Embryonic facial prominence (tissue), 1 donor: ENCODE results near the gene NFYC.

Source experiments
- DNase-seq: peaks from one replicate; pipeline ENCODE4 v3.0.0-alpha.2; 2016; ENCODE audit errors: extremely low spot score

The NFYC gene

GRCh38 chr1:40739455-40740008 lies 48.0 kb downstream of the NFYC start:
- no peak for DNase-seq

DNA sequence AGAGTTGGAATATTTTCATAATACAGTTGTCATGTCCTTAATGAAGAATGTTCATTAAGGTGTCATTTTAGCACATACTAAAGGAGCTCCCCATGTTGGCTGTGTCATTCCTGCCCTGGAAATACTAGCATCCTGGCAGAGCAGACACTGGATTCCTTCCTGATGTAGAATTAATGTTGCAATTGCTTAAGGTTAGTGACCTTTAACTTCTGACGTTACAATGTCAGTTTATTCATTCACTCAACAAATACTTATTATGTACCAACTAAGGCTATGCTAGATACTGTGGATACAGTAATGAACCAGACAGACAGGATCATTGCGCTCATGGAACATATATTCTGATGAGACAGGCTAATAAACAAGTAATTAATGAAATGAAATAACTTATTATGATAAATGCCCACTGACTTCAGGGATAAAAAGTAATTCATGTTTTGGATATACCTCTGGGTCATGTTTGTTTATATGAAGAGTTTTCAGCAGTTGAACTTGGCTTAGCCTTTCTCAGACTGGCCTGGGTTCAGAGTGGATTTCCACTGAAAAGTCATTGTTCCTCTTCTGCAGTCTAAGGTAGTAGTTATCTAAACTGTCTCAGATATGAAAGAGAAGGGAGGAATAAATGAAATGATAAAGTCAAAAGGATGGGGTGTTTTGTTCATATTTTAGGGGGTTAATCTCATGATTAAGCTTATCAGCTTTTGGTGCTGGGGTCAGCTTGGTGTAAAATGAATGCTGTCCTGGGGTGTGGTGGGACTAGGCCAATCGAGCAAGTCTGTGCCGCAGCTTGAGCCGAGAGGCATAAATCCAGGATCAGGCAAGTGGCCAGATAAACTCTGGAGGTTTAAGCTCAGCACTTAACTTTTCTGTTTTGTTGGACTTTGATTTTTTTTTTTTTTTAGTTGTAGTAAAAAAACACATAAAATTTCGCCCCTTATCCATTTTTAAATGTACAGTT lies 48.8 kb downstream of the NFYC start:
- no peak for DNase-seq

DNA sequence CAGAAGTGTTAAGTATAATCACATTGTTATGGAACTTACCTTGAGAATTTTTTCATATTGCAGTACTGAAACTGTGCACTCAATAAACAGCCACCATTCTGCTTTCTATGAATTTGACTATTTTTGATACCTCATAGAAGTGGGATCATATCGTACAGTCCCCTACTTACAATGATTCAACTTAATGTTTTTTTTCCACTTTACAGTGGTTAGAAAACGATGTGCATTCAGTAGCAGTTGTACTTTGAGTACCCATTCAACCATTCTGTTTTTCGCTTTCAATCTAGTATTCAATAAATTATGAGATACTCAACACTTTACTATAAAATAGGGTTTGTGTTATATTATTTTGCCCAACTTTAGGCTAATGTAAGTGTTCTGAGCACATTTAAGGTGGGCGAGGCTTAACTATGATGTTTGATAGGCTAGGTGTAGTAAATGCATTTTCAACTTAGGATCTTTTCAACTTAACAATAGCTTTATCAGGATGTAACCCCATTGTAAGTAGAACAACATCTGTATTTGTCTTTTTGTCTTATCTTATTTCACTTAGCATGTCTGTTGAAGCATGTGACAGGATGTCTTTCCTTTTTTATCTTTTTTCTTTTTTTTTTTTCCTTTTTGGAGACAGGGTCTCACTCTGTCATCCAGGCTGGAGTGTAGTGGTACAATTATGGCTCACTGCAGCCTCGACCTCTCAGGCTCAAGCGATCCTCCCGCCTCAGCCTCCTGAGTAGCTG lies 49.7 kb downstream of the NFYC start:
- no peak for DNase-seq

GRCh38 chr1:40742363-40743061 lies 51.0 kb downstream of the NFYC start:
- no peak for DNase-seq

- DNase-seq, result no peak
These were observed 51.9 kb downstream of the NFYC start for GRCh38 chr1:40743452-40743851.

DNA sequence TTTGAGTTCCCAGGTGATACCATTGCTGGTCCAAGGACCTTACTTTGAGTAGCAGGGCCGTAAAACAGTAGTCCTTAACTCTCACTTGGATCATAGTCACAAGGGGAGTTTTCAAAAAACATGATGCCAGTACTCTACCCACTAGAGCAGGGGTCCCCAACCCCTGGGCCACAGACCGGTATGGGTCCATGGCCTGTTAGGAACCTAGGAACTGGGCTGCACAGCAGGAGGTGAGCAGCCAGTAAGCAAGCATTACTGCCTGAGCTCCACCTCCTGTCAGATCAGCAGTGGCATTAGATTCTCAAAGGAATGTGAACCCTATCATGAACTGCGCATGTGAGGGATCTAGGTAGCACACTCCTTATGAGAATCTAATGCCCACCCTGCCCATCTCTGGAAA lies 52.4 kb downstream of the NFYC start:
- no peak for DNase-seq

DNA sequence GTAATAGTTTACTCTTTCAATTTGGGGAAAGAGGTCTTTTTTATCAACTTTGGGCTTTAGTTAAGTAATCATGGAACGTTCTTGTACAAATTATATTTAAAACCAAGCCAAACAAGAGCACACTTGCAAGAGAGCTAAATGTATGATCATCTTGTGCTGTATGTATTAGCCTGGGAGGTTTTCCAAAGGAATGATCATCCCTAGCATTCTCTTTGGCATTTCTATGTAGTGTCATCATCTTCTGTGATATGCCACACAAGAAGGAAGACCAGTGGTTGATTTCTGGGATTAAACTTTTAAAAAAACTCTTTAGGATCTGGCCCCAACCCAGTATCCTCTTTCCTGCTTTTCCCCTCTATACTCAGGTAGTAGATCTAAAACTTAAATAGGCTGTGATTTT lies 53.7 kb downstream of the NFYC start:
- DNase-seq, result no peak

DNA sequence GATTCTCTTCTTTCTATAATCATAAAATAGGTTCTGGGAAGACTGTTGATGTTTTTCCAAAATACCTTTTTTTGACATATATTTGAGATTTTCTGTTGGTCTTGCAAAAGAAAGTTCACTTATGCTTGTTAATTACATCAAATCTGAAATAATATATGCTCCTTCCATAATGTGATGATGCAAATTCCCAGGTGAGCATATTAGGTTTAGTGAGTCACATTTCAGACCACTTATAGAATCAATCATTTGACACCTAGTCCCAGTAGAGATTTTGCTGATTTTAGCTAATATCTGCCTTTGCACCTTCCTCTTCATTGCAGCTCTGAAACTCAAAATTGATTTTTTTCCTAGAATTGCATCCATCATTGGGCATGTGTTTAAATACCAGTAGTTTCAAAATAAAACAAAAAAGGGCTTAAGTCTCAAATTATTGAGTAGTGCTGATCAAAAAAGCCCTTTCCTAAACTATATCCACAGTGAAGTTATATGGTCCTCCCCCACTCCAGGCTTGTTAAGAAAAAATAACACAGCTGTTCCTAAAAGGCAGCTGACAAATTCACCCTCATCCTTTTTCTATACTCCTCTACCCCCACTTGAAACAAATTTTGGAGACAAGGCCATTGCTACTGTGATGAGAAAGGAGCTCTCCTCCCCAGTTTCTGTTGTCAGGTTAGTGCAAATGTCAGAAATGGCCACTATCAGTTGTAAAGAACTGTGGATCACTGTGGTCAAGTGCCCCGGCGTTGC lies 55.0 kb downstream of the NFYC start:
- no peak for DNase-seq

DNA sequence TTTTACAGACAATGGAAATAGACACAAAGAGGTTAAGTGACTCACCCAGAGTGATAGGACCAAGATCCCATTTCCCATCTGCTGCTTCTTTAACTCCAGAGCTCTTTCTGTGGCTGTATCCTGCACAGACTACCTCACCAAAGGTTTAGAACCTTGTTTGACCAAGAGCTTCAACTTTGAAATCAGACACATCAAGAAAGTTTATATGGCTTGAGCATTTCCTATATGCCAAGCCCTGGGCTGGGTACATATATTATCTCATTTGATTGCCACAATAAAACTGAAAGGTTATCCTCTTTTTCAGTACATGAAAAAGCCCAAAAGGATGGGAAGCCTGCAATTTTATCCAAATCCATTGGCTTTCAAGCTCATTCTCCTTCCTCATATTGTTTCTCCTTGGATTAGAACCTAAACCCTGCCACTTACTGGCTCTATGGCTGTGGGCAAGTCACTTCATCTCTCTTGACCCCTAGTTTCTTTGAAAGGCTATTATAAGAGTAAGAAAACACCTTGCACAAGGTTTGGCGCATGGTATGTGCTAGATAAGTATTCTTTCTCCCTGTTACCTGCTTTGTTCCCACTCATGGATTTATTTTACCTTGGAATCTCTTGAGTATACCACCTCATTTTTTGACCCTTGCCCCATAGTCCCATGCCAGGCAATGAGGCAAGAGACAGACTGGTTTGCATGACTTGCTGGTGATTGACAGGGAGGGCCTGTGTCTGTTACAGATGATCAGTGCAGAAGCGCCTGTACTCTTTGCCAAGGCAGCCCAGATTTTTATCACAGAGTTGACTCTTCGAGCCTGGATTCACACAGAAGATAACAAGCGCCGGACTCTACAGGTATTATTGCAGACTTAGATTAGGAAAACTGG lies 57.6 kb downstream of the NFYC start:
- no peak for DNase-seq

DNA sequence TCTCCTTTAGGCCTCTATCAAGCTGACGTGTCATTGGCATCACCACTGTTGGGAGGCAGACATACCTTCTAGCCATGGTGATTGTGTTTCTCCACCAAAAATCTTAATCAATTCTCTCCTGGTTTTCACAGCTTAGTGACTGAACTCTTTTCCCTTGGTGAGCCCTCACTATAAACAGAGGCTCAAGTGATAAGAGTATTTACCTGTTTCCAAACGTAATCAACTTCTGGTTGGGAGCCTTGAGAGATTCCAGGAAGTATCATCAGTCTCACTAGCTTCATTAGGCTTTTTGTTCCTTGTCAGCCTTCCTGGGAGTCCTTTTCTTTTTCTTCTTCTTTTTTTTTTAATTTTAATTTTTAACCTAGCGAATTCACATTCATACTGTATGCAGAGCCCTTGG lies 58.3 kb downstream of the NFYC start:
- no peak for DNase-seq

DNA sequence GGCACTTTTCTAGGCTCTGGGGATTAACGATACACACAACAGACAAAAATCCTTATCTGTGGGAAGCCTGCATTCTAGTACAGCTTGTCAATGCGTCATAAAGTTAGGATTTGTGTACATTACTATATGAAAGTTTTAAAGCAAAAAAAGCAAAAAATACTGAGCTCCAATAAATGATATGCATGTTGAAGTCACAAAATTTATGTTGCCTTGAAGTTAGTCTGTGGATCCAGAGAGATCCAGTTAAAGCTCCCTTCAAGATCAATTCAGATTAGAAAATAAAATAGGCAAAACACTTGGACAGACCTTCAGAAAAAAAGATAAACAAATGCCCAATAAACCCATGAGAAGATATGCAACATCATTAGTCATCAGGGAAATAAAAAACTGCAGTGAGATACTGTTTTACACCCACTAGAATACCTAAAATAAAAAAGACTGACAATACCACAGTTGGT lies 59.0 kb downstream of the NFYC start:
- no peak for DNase-seq

DNA sequence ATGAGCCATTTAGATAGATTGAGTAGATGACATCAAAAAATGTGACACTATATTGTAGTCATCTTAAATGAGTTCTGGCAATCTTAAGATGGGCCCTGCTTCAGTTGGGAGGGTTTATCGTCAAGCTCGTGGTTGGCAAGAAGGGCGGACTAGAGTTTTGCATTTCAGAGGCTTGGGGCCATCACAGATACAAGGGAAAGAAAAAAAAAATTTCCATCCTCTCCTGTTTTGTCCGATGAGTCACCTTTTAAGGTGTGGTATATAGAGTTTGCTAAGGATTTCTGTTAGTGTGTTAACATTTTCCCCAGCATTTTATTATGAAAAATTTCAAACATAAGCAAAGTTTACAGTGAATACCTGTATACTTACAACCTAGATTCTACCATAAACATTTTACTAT lies 60.3 kb downstream of the NFYC start:
- no peak for DNase-seq

GRCh38 chr1:40753142-40753882 lies 61.8 kb downstream of the NFYC start:
- no peak for DNase-seq

GRCh38 chr1:40754201-40754600 lies 62.7 kb downstream of the NFYC start:
- DNase-seq, result no peak

- no peak for DNase-seq
These were observed 63.6 kb downstream of the NFYC start for GRCh38 chr1:40755067-40755466.

DNA sequence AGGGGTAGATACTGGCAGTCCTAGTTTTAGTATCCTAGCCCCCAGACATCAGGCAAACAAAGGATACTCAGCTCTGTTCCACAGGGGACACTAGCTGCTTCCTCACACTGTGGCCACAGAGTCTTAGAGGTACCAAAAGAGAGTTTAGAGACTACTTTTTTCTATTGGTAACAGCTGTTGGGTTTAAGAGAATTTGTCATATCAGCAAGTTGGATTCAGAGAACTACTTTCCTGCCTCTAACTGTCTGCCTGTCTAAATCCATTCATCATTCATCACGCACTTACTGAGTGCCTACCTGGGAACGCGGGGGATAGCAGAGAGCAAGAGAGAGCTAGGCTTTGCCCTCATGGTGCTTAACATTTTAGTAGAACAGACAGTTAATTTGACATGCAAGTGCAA lies 65.0 kb downstream of the NFYC start:
- DNase-seq, result no peak

DNA sequence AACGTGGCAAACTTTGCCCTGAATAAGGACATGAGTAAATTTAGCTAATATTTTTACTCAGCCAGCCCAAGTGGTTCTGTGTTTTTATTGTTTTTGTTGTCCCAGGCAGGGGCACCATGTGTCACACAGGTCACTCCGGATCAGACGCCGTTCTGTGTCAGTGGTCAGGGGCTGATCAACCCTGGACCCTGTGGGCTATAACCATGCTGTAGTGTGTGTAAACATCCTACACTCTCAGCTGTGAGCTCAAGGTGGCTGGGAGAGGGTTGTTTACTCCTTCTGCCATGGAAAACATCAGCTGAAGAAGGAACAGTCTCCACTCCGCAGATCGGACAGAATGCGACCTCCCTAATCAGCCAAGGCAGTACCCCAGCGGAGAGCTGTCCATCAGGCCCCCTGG lies 65.6 kb downstream of the NFYC start:
- DNase-seq, result no peak

DNA sequence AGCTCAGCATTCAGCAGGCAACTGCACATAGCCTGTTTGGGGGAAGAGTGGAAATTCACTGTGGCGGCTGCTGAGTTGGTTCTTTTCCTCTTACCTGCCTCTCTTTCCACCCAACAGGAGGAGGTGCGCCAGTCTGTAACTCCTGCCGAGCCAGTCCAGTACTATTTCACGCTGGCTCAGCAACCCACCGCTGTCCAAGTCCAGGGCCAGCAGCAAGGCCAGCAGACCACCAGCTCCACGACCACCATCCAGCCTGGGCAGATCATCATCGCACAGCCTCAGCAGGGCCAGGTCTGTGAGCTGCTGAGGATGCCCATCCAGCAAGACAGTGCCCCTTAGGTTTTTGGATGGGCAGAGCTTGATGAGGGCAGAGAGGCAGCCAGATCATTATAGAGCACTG lies 66.5 kb downstream of the NFYC start:
- no peak for DNase-seq

GRCh38 chr1:40758578-40759343 lies 67.3 kb downstream of the NFYC start:
- DNase-seq, result no peak
